ENCODE results near the gene DMRTC2. TPM values are rescaled to one million over a fixed set of nuclear protein-coding genes. Genes with fewer than 3 reads are reported as not detected.

Gene DMRTC2
- total and polyA plus RNA-seq, 2 of the 13 experiments (the other 11 are each of a cell fraction or from before 2014, with no cell fraction given) = not detected

GRCh38 chr19:41889896-41890295 is 45.1 kb downstream of the DMRTC2 start (continued):
- TF ChIP-seq ZNF18 (CRISPR knock-in tag; IDR thresholded peaks at IDR 0.05; ENCODE audit: insufficient replicate concordance) (no peak), SUZ12 (IDR thresholded peaks at IDR 0.05; ENCODE audit: low read depth, low read length) (no peak), TRIM22 (IDR thresholded peaks at IDR 0.05) (no peak), YEATS4 (CRISPR knock-in tag; IDR thresholded peaks at IDR 0.05; ENCODE audit: borderline replicate concordance) (no peak), SMAD1 (CRISPR knock-in tag; IDR thresholded peaks at IDR 0.05; ENCODE audit: borderline replicate concordance, low read depth) (no peak), ZNF704 (CRISPR knock-in tag; IDR thresholded peaks at IDR 0.05; ENCODE audit: borderline replicate concordance) (no peak), ZNF75D (CRISPR knock-in tag; IDR thresholded peaks at IDR 0.05; ENCODE audit: borderline replicate concordance) (no peak), TFE3 (CRISPR knock-in tag; IDR thresholded peaks at IDR 0.05) (no peak), MEF2D (CRISPR knock-in tag; IDR thresholded peaks at IDR 0.05) (no peak)
- TF ChIP-seq, protein P1, sequence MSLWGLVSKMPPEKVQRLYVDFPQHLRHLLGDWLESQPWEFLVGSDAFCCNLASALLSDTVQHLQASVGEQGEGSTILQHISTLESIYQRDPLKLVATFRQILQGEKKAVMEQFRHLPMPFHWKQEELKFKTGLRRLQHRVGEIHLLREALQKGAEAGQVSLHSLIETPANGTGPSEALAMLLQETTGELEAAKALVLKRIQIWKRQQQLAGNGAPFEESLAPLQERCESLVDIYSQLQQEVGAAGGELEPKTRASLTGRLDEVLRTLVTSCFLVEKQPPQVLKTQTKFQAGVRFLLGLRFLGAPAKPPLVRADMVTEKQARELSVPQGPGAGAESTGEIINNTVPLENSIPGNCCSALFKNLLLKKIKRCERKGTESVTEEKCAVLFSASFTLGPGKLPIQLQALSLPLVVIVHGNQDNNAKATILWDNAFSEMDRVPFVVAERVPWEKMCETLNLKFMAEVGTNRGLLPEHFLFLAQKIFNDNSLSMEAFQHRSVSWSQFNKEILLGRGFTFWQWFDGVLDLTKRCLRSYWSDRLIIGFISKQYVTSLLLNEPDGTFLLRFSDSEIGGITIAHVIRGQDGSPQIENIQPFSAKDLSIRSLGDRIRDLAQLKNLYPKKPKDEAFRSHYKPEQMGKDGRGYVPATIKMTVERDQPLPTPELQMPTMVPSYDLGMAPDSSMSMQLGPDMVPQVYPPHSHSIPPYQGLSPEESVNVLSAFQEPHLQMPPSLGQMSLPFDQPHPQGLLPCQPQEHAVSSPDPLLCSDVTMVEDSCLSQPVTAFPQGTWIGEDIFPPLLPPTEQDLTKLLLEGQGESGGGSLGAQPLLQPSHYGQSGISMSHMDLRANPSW (CRISPR knock-in tag; IDR thresholded peaks at IDR 0.05; ENCODE audit: borderline replicate concordance) = no peak
